Small intestine (tissue), 7 donors: ENCODE measurements around the gene CTNNA3. TPM values are rescaled to one million over a fixed set of nuclear protein-coding genes. Genes with fewer than 3 reads are reported as not detected.

Experiments used
- DNase-seq, 2 donors: peaks; one replicate each; pipeline versions ENCODE4 v3.0.0 to v3.0.0-alpha.2; 2013
- FAIRE-seq: peaks from 2 replicates; lab custom pipeline; 2012; peaks lifted over from hg19 to GRCh38; lab: Jason Lieb, UNC
- H3K27ac ChIP-seq, 3 donors: one replicate each; pipeline ENCODE4 v1.5.1; 2013; ENCODE audit warnings: low read length in 2 of 3, mild to moderate bottlenecking in 2 of 3, control low read depth in 1 of 3, inconsistent platforms in 1 of 3, low read depth in 1 of 3, moderate library complexity in 1 of 3
- H3K27me3 ChIP-seq, 3 donors: one replicate each; pipeline ENCODE4 v1.6.1; 2013; ENCODE audit warnings: low read length in 3 of 3, inconsistent platforms in 1 of 3; ENCODE audit not compliant: control insufficient read depth in 3 of 3, insufficient read depth in 3 of 3
- H3K36me3 ChIP-seq, 3 donors: one replicate each; pipeline ENCODE4 v1.6.1; 2013; ENCODE audit warnings: low read length in 3 of 3, inconsistent platforms in 1 of 3, low read depth in 1 of 3, mild to moderate bottlenecking in 1 of 3, moderate library complexity in 1 of 3; ENCODE audit not compliant: control insufficient read depth in 3 of 3, insufficient read depth in 2 of 3
- H3K4me1 ChIP-seq, 3 donors: one replicate each; pipeline ENCODE4 v1.6.1; 2013; ENCODE audit warnings: low read length in 2 of 3, inconsistent platforms in 1 of 3, low read depth in 1 of 3, mild to moderate bottlenecking in 1 of 3, moderate library complexity in 1 of 3; ENCODE audit not compliant: control insufficient read depth in 3 of 3, insufficient read depth in 2 of 3
- H3K4me3 ChIP-seq, 3 donors: one replicate each; pipeline ENCODE4 v1.5.1; 2013; ENCODE audit warnings: low read length in 3 of 3, control low read depth in 1 of 3, inconsistent platforms in 1 of 3, low read depth in 1 of 3, mild to moderate bottlenecking in 1 of 3, moderate library complexity in 1 of 3
- H3K9me3 ChIP-seq, 2 donors: one replicate each; pipeline ENCODE4 v1.6.1; 2013; ENCODE audit warnings: low read depth in 1 of 2, low read length in 1 of 2; ENCODE audit not compliant: control insufficient read depth in 2 of 2, insufficient read depth in 1 of 2
- whole genome bisulfite sequencing, 3 donors: extraction: QIAGEN DNeasy Blood & Tissue Kit; methylation state at CpG; one replicate each; pipeline ENCODE4 v1.1.7; 2013; 5-methylcytosine and 5-hydroxymethylcytosine counted together
- polyA plus RNA-seq, 4 donors: library from polyadenylated mRNA; stranded (reverse) in 3 of 4; unstranded in 1 of 4; fragments of 200-250 nt in 3 of 4; fragments of 120-200 nt in 1 of 4; gene quantifications; one replicate each; pipeline versions ENCODE4 v1.2.1 to v1.2.3, GENCODE V29; 2013
- donor health status: healthy with polysubstance abuse.
- donor health status: control.
- donor health status: control.
- donor health status: Bipolar disorder and iron deficiency.
- donor health status: healthy.

CTNNA3 gene
- polyA plus RNA-seq, 4 donors = 0.24 to 0.38 TPM; not detected in 2

- no peaks in the 10 kb centered on the region for H3K36me3 ChIP-seq
- FAIRE-seq (no peak), DNase-seq (no peak)
- H3K4me3 ChIP-seq = no peak overlapping the region
- no peaks in the 10 kb centered on the region for H3K9me3 ChIP-seq
- H3K27ac ChIP-seq = no peak overlapping the region
- H3K4me1 ChIP-seq = no peaks in the 10 kb centered on the region
- H3K27me3 ChIP-seq = peaks cover 0 to 2% (median 0%) of the 10 kb centered on the region in 3 donors
Measured at GRCh38 chr10:67043041-67043440, 653.0 kb downstream of the CTNNA3 start.

- Histone ChIP-seq H3K9me3 (no peaks in the 10 kb centered on the region), H3K27ac (no peak overlapping the region), H3K4me3 (no peak overlapping the region), H3K36me3 (no peaks in the 10 kb centered on the region), H3K4me1 (no peaks in the 10 kb centered on the region), H3K27me3 (no peaks in the 10 kb centered on the region)
- WGBS, 3 donors = 68 to 84% (median 74%) methylated on average over 2 of the region's 2 CpGs
- DNase-seq = no peak
- FAIRE-seq = no peak
Measured at GRCh38 chr10:67036808-67037207, 659.2 kb downstream of the CTNNA3 start.

- WGBS, 3 donors = 91 to 96% (median 92%) methylated on average over 9 of the region's 9 CpGs
- H3K27ac ChIP-seq = no peak overlapping the region
- H3K27me3 ChIP-seq = no peaks in the 10 kb centered on the region
- H3K9me3 ChIP-seq = no peaks in the 10 kb centered on the region
- DNase-seq (no peak), FAIRE-seq (no peak)
- no peak overlapping the region for H3K4me3 ChIP-seq
- H3K36me3 ChIP-seq = no peaks in the 10 kb centered on the region
- H3K4me1 ChIP-seq = no peaks in the 10 kb centered on the region
Measured at GRCh38 chr10:67033878-67034277, 662.1 kb downstream of the CTNNA3 start.

- H3K4me1 ChIP-seq = no peaks in the 10 kb centered on the region
- H3K36me3 ChIP-seq = no peaks in the 10 kb centered on the region
- no peak overlapping the region for H3K27ac ChIP-seq
- H3K27me3 ChIP-seq = no peaks in the 10 kb centered on the region
- FAIRE-seq (no peak), DNase-seq (no peak)
- H3K4me3 ChIP-seq = no peak overlapping the region
- no peaks in the 10 kb centered on the region for H3K9me3 ChIP-seq
Measured at GRCh38 chr10:67022099-67022498, 673.9 kb downstream of the CTNNA3 start.

- Histone ChIP-seq H3K36me3 (no peaks in the 10 kb centered on the region), H3K9me3 (no peaks in the 10 kb centered on the region), H3K27me3 (no peaks in the 10 kb centered on the region), H3K4me1 (no peaks in the 10 kb centered on the region), H3K4me3 (no peak overlapping the region), H3K27ac (no peak overlapping the region)
- WGBS, 3 donors = 72 to 79% (median 75%) methylated on average over 2 of the region's 2 CpGs
- FAIRE-seq (no peak), DNase-seq (no peak)
Measured at GRCh38 chr10:67017218-67017617, 678.8 kb downstream of the CTNNA3 start.

GRCh38 chr10:67015225-67015624 lies 680.8 kb downstream of the CTNNA3 start:
- H3K9me3 ChIP-seq = no peaks in the 10 kb centered on the region
- no peak overlapping the region for H3K4me3 ChIP-seq
- 36 to 64% (median 59%) methylated on average over 1 of the region's 1 CpG for WGBS, 3 donors
- no peaks in the 10 kb centered on the region for H3K36me3 ChIP-seq
- no peaks in the 10 kb centered on the region for H3K27me3 ChIP-seq
- no peak overlapping the region for H3K27ac ChIP-seq
- H3K4me1 ChIP-seq = no peaks in the 10 kb centered on the region
- DNase-seq (no peak), FAIRE-seq (no peak)

GRCh38 chr10:67011981-67012380 lies 684.0 kb downstream of the CTNNA3 start:
- H3K4me3 ChIP-seq = no peak overlapping the region
- no peaks in the 10 kb centered on the region for H3K9me3 ChIP-seq
- H3K4me1 ChIP-seq = no peaks in the 10 kb centered on the region
- FAIRE-seq = no peak
- DNase-seq = no peak
- no peaks in the 10 kb centered on the region for H3K36me3 ChIP-seq
- H3K27me3 ChIP-seq = no peaks in the 10 kb centered on the region
- WGBS, 3 donors = 73 to 78% (median 78%) methylated on average over 3 of the region's 3 CpGs
- no peak overlapping the region for H3K27ac ChIP-seq

GRCh38 chr10:67011480-67011879 lies 684.5 kb downstream of the CTNNA3 start:
- H3K27me3 ChIP-seq = no peaks in the 10 kb centered on the region
- DNase-seq (no peak), FAIRE-seq (no peak)
- H3K9me3 ChIP-seq = no peaks in the 10 kb centered on the region
- no peaks in the 10 kb centered on the region for H3K36me3 ChIP-seq
- WGBS, 3 donors = 95 to 97% (median 96%) methylated on average over 1 of the region's 1 CpG
- no peaks in the 10 kb centered on the region for H3K4me1 ChIP-seq
- no peak overlapping the region for H3K27ac ChIP-seq
- H3K4me3 ChIP-seq = no peak overlapping the region

- Histone ChIP-seq H3K27ac (no peak overlapping the region), H3K9me3 (no peaks in the 10 kb centered on the region), H3K36me3 (no peaks in the 10 kb centered on the region), H3K27me3 (no peaks in the 10 kb centered on the region), H3K4me1 (no peaks in the 10 kb centered on the region), H3K4me3 (no peak overlapping the region)
- 45 to 76% (median 73%) methylated on average over 1 of the region's 1 CpG for WGBS, 3 donors
- DNase-seq (no peak), FAIRE-seq (no peak)
Measured at GRCh38 chr10:67005981-67006380, 690.0 kb downstream of the CTNNA3 start.
